ENCODE data around the gene PIK3CG.
"Not testable (repeated sequence)": the region's sequence is repeated elsewhere in the genome, so short reads cannot be mapped to it uniquely, and the experiment has no call there.

Gene PIK3CG

DNA sequence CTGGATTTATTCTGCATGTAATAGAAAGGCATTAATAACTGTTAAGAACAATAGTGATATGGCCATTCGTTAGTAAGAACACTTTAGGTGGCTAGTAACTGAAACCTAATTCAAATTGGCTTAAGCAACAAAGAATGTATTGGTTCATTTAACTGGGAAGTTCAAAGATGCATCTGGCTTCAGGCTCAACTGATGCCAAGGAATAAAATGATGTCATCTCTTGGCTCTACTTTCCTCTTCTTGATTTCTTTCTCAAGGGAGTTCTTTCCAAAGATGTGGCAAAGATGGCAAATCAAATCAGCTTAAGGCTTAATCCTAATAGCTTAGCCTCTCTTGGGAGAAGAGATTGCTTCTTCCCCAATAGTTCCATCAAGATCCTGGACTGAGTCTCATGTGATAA lies 51.6 kb downstream of the PIK3CG start:
- Histone ChIP-seq H3K36me3 (replicated peaks) (no peaks in the 10 kb centered on the region), H3K4me3 (ENCODE audit: low read depth, low read length) (no peak overlapping the region), H3K27me3 (replicated peaks) (no peaks in the 10 kb centered on the region), H3K27ac (no peak overlapping the region)
- TF ChIP-seq, protein P1, sequence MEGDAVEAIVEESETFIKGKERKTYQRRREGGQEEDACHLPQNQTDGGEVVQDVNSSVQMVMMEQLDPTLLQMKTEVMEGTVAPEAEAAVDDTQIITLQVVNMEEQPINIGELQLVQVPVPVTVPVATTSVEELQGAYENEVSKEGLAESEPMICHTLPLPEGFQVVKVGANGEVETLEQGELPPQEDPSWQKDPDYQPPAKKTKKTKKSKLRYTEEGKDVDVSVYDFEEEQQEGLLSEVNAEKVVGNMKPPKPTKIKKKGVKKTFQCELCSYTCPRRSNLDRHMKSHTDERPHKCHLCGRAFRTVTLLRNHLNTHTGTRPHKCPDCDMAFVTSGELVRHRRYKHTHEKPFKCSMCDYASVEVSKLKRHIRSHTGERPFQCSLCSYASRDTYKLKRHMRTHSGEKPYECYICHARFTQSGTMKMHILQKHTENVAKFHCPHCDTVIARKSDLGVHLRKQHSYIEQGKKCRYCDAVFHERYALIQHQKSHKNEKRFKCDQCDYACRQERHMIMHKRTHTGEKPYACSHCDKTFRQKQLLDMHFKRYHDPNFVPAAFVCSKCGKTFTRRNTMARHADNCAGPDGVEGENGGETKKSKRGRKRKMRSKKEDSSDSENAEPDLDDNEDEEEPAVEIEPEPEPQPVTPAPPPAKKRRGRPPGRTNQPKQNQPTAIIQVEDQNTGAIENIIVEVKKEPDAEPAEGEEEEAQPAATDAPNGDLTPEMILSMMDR (IDR thresholded peaks at IDR 0.05; ENCODE audit: low read depth, low read length, missing control alignments), result no peak
- in situ Hi-C loops (cut with HindIII; ENCODE audit: low pct_ligation_motif_present, low sequenced_read_pairs), result no loop called here
- no peak for DNase-seq

DNA sequence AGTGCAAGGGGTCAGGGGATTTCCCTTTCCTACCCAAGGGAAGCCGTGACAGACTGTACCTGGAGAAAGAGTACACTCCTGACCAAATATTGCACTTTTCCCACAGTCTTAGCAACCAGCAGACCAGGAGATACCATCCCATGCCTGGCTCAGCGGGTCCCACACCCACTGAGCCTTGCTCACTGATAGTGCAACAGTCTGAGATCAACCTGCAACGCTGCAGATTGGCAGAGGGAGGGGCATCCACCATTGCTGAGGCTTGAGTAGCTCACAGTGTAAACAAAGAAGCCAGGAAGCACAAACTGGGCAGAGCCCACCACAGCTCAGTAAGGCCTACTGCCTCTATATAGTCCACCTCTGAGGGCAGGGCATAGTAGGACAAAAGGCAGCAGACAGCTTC lies 53.9 kb downstream of the PIK3CG start:
- no peak overlapping the region for H3K4me3 ChIP-seq (ENCODE audit: low read depth, low read length)
- no peaks in the 10 kb centered on the region for H3K27me3 ChIP-seq (replicated peaks)
- TF ChIP-seq, protein P1 (IDR thresholded peaks at IDR 0.05; ENCODE audit: low read depth, low read length, missing control alignments), result no peak
- H3K27ac ChIP-seq, result no peak overlapping the region
- DNase-seq, result no peak
- no peaks in the 10 kb centered on the region for H3K36me3 ChIP-seq (replicated peaks)
- in situ Hi-C loops (cut with HindIII; ENCODE audit: low pct_ligation_motif_present, low sequenced_read_pairs), result no loop called here

DNA sequence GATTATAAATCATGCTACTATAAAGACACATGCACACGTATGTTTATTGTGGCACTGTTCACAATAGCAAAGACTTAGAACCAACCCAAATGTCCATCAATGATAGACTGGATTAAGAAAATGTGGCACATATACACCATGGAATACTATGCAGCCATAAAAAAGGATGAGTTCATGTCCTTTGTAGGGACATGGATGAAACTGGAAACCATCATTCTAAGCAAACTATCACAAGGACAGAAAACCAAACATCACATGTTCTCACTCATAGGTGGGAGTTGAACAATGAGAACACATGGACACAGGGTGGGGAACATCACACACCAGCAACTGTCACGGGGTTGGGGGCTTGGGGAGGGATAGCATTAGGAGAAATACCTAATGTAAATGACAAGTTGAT lies 59.4 kb downstream of the PIK3CG start:
- H3K4me3 ChIP-seq (ENCODE audit: low read depth, low read length); H3K27ac ChIP-seq; DNase-seq; H3K27me3 ChIP-seq (replicated peaks); in situ Hi-C loops (cut with HindIII; ENCODE audit: low pct_ligation_motif_present, low sequenced_read_pairs); H3K36me3 ChIP-seq (replicated peaks): not testable (repeated sequence)

DNA sequence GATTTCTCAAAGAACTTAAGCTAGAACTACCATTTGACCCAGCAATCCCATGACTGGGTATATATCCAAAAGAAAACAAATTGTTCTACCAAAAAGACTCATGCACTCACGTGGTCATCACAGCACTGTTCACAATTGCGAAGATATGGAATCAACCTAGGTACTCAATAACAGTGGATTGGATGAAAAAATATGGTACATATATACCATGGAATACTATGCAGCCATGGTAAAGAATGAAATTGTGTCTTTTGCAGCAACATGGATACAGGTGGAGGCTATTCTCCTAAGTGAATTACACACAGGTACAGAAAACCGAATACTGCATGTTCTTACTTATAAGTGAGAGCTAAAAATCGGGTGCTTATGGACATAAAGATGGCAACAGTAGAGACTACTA lies 61.8 kb downstream of the PIK3CG start:
- no peaks in the 10 kb centered on the region for H3K36me3 ChIP-seq (replicated peaks)
- H3K4me3 ChIP-seq (ENCODE audit: low read depth, low read length), result no peak overlapping the region
- no peak overlapping the region for H3K27ac ChIP-seq
- H3K27me3 ChIP-seq (replicated peaks), result no peaks in the 10 kb centered on the region
- DNase-seq, result no peak
- in situ Hi-C loops (cut with HindIII; ENCODE audit: low pct_ligation_motif_present, low sequenced_read_pairs), result no loop called here
- TF ChIP-seq, protein P1 (IDR thresholded peaks at IDR 0.05; ENCODE audit: low read depth, low read length, missing control alignments), result no peak

DNA sequence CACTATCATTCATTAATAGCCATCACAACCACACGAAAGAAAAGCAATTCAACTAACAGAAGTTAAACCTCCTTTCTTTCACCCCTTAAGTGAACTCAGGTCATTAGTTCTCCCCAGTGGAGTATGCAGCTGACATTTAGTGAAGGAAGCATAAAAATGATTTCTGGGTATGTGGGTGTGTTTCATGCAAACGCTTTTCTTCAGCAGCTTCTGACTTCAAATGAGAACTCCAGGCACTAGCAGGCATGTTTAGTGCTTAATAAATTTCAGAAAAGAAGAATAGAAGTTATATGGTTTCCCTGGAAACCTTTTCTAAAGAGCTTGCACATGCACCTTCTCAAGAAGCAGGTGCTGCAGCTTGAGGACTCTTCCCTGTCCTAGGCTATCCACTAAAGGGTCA lies 62.5 kb downstream of the PIK3CG start:
- no peak for DNase-seq
- no peaks in the 10 kb centered on the region for H3K27me3 ChIP-seq (replicated peaks)
- in situ Hi-C loops (cut with HindIII; ENCODE audit: low pct_ligation_motif_present, low sequenced_read_pairs), result no loop called here

DNA sequence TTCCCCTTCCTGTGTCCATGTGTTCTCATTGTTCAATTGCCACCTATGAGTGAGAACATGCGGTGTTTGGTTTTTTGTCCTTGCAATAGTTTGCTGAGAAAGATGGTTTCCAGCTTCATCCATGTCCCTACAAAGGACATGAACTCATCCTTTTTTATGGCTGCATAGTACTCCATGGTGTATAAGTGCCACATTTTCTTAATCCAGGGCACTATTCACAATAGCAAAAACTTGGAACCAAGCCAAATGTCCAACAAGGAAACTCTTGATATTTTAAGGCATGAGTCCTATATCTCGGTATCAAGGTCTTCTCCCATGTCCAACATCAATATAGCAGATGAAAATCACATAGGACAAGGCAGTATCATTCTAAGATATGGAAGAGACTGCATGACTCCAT lies 64.5 kb downstream of the PIK3CG start:
- in situ Hi-C loops (cut with HindIII; ENCODE audit: low pct_ligation_motif_present, low sequenced_read_pairs); DNase-seq; H3K27ac ChIP-seq; H3K36me3 ChIP-seq (replicated peaks); H3K27me3 ChIP-seq (replicated peaks); H3K4me3 ChIP-seq (ENCODE audit: low read depth, low read length): not testable (repeated sequence)

More for the DNA sequence above, 62.5 kb downstream of the PIK3CG start:
- TF ChIP-seq, protein P1 (IDR thresholded peaks at IDR 0.05; ENCODE audit: low read depth, low read length, missing control alignments), result no peak
- Histone ChIP-seq H3K27ac (no peak overlapping the region), H3K36me3 (replicated peaks) (no peaks in the 10 kb centered on the region), H3K4me3 (ENCODE audit: low read depth, low read length) (no peak overlapping the region)

DNA sequence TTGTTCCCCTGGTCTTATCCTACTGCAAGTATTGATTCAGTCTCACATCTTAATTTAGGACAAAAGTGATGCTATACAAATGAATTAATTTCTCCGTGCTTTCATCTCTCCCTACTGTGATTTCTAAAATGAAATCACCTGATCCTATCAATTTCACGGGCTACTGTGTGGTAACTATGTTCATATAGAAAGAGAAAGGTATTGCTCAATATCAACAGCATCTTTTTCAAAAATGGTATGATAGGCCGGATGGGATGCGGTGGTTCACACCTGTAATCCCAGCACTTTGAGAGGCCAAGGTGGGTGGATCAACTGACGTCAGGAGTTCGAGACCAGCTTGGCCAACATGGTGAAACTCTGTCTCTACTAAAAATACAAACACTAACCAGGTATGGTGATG lies 71.2 kb downstream of the PIK3CG start:
- in situ Hi-C loops (cut with HindIII; ENCODE audit: low pct_ligation_motif_present, low sequenced_read_pairs), result no loop called here
- no peak overlapping the region for H3K4me3 ChIP-seq (ENCODE audit: low read depth, low read length)
- no peak for DNase-seq
- H3K36me3 ChIP-seq (replicated peaks), result no peaks in the 10 kb centered on the region
- no peaks in the 10 kb centered on the region for H3K27me3 ChIP-seq (replicated peaks)
- TF ChIP-seq, protein P1 (IDR thresholded peaks at IDR 0.05; ENCODE audit: low read depth, low read length, missing control alignments), result no peak
- no peak overlapping the region for H3K27ac ChIP-seq

DNA sequence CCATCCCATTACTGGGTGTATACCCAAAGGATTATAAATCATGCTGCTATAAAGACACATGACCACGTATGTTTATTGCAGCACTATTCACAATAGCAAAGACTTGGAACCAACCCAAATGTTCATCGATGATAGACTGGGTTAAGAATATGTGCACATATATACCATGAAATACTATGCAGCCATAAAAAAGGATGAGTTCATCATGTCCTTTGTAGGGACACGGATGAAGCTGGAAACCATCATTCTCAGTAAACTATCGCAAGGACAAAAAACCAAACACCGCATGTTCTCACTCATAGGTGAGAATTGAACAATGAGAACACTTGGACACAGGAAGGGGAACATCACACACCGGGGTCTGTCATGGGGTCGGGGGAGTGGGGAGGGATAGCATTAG lies 73.0 kb downstream of the PIK3CG start:
- in situ Hi-C loops (cut with HindIII; ENCODE audit: low pct_ligation_motif_present, low sequenced_read_pairs); H3K36me3 ChIP-seq (replicated peaks); H3K27ac ChIP-seq; DNase-seq; H3K4me3 ChIP-seq (ENCODE audit: low read depth, low read length); H3K27me3 ChIP-seq (replicated peaks): not testable (repeated sequence)

Measured in brain microvascular endothelial cell (primary cell).